IMR-90 (cell line): ENCODE results near the gene TRDN.

Source experiments
- CHD1 ChIP-seq: IDR thresholded peaks from 2 replicates; pipeline ENCODE4 v1.6.1; 2012; ENCODE audit warnings: low read depth, low read length, improper control_type of control experiment
- CTCF ChIP-seq: conservative IDR thresholded peaks from 2 replicates; pipeline ENCODE4 v1.5.1; 2012; ENCODE audit warnings: mild to moderate bottlenecking, low read depth, low read length, improper control_type of control experiment
- MAZ ChIP-seq: IDR thresholded peaks from 2 replicates; pipeline ENCODE4 v1.6.1; 2012; ENCODE audit warnings: low read depth, mild to moderate bottlenecking, low read length, improper control_type of control experiment, moderate library complexity, borderline replicate concordance
- POLR2A ChIP-seq: IDR thresholded peaks from 2 replicates; pipeline ENCODE4 v1.6.1; 2012; ENCODE audit warnings: mild to moderate bottlenecking, low read depth, low read length
- RAD21 ChIP-seq: IDR thresholded peaks from 2 replicates; pipeline ENCODE4 v1.6.1; 2012; ENCODE audit warnings: low read length, improper control_type of control experiment

DNA sequence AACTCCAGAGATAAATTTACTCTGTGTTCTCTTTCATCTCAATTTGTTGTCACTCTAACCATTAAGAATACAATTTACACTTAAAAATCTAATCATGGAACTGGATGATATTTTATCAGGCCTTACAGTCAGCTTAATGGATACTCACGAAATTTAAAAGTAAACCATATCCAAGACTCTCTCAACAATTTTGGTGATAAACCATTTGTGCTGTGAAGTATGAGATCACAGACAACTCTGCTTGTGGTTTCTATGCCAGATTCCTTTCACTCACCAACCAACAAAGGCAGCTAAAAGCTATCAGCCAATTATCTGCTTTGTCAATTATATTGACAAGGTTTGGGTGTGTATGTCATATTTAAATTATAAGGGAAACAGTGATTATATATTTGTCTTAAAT, 155.8 kb downstream of the TRDN start:
- TF ChIP-seq POLR2A, result no peak
- no peak for TF ChIP-seq CTCF
- no peak for TF ChIP-seq CHD1
- no peak for TF ChIP-seq MAZ
- no peak for TF ChIP-seq RAD21
